CD4-positive, CD25-positive, alpha-beta regulatory T cell (primary cell): ENCODE results near the gene TUBGCP6. TPM values are rescaled to one million over a fixed set of nuclear protein-coding genes. Genes with fewer than 3 reads are reported as not detected.

Source experiments
- ATAC-seq, 2 donors: fragments of 150-1000 bp; cut with Tn5 transposase; one replicate each; pipeline ENCODE4 v1.10.0; 2021; ENCODE audit warnings: low read depth in 2 of 2, moderate number of reproducible peaks in 2 of 2, moderate library complexity in 1 of 2
- DNase-seq, 3 donors: peaks; one replicate each; pipeline versions ENCODE4 v3.0.0 to v3.0.0-alpha.2; 2012 to 2022; ENCODE audit warnings: mixed read lengths in 1 of 3
- H3K27ac ChIP-seq: one replicate; pipeline ENCODE4 v1.7.0; 2013; ENCODE audit warnings: mild to moderate bottlenecking, low read length; ENCODE audit not compliant: insufficient read depth, poor library complexity, severe bottlenecking
- H3K27me3 ChIP-seq: one replicate; pipeline ENCODE4 v1.7.0; 2013; ENCODE audit warnings: low read length; ENCODE audit not compliant: control insufficient read depth, insufficient read depth
- H3K36me3 ChIP-seq: one replicate; pipeline ENCODE4 v1.7.0; 2013; ENCODE audit warnings: mild to moderate bottlenecking, low read length, moderate library complexity; ENCODE audit not compliant: control insufficient read depth, insufficient read depth
- H3K4me1 ChIP-seq: 2 replicates; pipeline ENCODE4 v1.7.0; 2013; ENCODE audit warnings: mild to moderate bottlenecking, low read length; ENCODE audit not compliant: insufficient read depth, control insufficient read depth, poor library complexity, severe bottlenecking
- H3K4me3 ChIP-seq: one replicate; pipeline ENCODE4 v1.7.0; 2013; ENCODE audit warnings: low read depth, mild to moderate bottlenecking, low read length, moderate library complexity
- H3K9me3 ChIP-seq, 2 experiments: 1 replicate in 1 of 2; 2 replicates in 1 of 2; pipeline ENCODE4 v1.7.0; 2013; ENCODE audit warnings: low read length in 2 of 2, mild to moderate bottlenecking in 1 of 2, moderate library complexity in 1 of 2; ENCODE audit not compliant: control insufficient read depth in 2 of 2
- H3K27ac Mint-ChIP-seq, 3 donors: one replicate each; pipeline ENCODE4 v1.8.0; 2020 to 2022; ENCODE audit warnings: mild to moderate bottlenecking in 3 of 3, mixed read lengths in 3 of 3, moderate library complexity in 2 of 3
- H3K27me3 Mint-ChIP-seq: one replicate; pipeline ENCODE4 v1.8.0; 2022; ENCODE audit warnings: mild to moderate bottlenecking, mixed read lengths
- H3K36me3 Mint-ChIP-seq: one replicate; pipeline ENCODE4 v1.8.0; 2020; ENCODE audit warnings: mixed read lengths
- H3K4me1 Mint-ChIP-seq, 4 donors: one replicate each; pipeline ENCODE4 v1.8.0; 2020 to 2022; ENCODE audit warnings: mixed read lengths in 4 of 4, mild to moderate bottlenecking in 1 of 4
- H3K4me3 Mint-ChIP-seq, 4 donors: one replicate each; pipeline ENCODE4 v1.8.0; 2020 to 2022; ENCODE audit warnings: mild to moderate bottlenecking in 4 of 4, mixed read lengths in 4 of 4, moderate library complexity in 3 of 4
- H3K9me3 Mint-ChIP-seq, 7 donors: one replicate each; pipeline ENCODE4 v1.8.0; 2020 to 2022; ENCODE audit warnings: mixed read lengths in 7 of 7, mild to moderate bottlenecking in 3 of 7, moderate library complexity in 2 of 7
- polyA plus RNA-seq, 4 donors: library from polyadenylated mRNA; unstranded; fragments of 300-500 nt; fragmentation: Illumina TruSeq; gene quantifications; one replicate each; pipeline ENCODE4 v1.2.3, GENCODE V29; 2021
- total RNA-seq: library from RNA; stranded (reverse); gene quantifications from one replicate; pipeline ENCODE4 v1.2.3, GENCODE V29; 2022

Gene TUBGCP6, protein sequence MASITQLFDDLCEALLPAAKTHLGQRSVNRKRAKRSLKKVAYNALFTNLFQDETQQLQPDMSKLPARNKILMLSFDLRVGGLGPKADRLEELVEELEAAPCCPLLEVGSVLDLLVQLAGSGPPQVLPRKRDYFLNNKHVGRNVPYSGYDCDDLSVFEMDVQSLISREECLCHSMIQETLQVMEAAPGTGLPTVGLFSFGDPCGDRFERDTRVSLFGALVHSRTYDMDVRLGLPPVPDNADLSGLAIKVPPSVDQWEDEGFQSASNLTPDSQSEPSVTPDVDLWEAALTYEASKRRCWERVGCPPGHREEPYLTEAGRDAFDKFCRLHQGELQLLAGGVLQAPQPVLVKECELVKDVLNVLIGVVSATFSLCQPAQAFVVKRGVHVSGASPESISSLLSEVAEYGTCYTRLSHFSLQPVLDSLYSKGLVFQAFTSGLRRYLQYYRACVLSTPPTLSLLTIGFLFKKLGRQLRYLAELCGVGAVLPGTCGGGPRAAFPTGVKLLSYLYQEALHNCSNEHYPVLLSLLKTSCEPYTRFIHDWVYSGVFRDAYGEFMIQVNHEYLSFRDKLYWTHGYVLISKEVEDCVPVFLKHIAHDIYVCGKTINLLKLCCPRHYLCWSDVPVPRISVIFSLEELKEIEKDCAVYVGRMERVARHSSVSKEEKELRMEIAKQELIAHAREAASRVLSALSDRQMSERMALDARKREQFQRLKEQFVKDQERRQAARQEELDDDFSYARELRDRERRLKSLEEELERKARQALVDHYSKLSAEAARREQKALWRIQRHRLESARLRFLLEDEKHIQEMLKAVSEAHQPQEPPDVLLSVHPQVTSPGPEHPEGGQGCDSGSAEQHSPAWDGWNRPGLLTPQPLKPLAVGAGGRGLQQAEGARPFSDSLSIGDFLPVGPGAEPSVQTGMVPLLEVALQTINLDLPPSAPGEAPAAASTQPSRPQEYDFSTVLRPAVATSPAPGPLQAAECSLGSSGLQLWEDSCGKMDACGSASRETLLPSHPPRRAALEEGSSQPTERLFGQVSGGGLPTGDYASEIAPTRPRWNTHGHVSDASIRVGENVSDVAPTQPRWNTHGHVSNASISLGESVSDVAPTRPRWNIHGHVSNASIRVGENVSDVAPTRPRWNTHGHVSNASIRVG (N-terminal part only)
- total RNA-seq (132 TPM), polyA plus RNA-seq (10 to 100 TPM; 14.0 to 16.3 (median 14.2) TPM)

DNA sequence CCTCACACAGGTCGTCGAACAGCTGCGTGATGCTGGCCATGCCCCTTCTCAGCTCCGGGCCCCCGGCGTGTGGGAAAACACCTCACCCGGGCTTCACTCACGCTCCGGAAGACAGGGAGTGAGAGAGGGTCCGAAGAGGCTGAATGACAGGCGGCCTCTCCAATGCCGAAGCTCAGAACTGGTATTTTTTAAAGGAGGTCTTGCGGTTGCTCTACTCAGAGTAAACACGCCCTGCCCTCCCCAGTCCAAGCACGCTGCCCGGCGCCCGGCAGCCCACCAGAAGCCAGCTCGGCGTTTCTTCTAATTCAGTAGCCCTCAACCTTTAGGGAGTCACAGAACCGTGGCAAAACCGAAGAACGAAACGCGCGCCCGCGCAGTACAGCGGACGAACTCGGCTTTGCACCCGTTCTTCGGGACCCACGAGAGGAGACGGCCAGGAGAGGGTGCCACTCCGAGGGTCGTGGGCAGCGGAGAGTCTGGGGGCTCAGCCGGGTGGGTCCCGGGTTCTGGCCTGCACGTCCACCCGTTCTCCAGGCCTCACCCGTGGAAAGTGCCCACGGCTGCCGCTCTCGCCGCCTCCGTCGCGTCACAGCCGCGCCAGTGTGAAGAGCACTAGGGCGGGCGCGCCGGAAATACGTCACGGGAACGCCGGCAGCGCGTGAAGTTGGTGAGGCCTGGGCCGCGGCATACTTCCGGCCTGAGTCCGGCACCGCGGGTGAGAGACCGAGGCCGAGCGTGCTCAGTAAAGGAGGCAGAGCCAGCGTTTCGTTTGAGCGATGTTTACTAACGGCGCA lies at the start of gene TUBGCP6:
TSS of gene TUBGCP6 (minus strand) at position 604 of the 794 bp plus-strand sequence. CDS start at position 40, 564 bp downstream.
- Histone ChIP-seq H3K4me3 (peak within 1 kb of the TSS; percentile 87), H3K36me3 (peaks cover 10% of the 10 kb centered on the region), H3K27ac (peak within 1 kb of the TSS; percentile 96), H3K4me1 (peaks cover 70% of the 10 kb centered on the region), H3K9me3 (no peaks in the 10 kb centered on the region), H3K27me3 (no peaks in the 10 kb centered on the region)
- DNase-seq = peak; percentile 91 to 96 (median 92)
- peak within 1 kb of the TSS; percentile 93 to 100 (median 100) for H3K27ac Mint-ChIP-seq
- H3K4me3 Mint-ChIP-seq = peak within 1 kb of the TSS; percentile 91 to 100 (median 98)
- H3K4me1 Mint-ChIP-seq = peaks cover 10 to 58% (median 31%) of the 10 kb centered on the region in 4 donors
- H3K36me3 Mint-ChIP-seq = peaks cover 3% of the 10 kb centered on the region
- ATAC-seq = peak; percentile 81 to 86
- no peaks in the 10 kb centered on the region for H3K27me3 Mint-ChIP-seq
- H3K9me3 Mint-ChIP-seq = no peaks in the 10 kb centered on the region

DNA sequence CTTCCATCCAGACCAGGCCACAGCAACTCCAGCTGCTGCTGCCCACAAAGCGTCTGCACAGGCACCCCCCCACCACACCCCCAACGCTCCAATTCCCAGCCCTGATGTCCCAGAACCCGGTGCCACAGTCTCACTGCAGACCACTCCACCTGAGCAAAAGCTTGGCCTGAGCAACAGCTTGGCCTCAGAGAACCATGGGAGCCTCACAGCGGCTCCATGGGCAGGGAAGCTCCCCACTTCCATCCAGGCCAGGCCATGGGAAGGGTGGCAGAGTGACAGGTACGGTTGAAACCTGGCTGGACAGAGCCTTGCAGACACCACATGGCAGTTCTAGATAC lies 49.5 kb upstream of the TUBGCP6 start:
- DNase-seq = no peak
- Mint-ChIP-seq H3K4me3 (no peak overlapping the region), H3K9me3 (no peaks in the 10 kb centered on the region), H3K27ac (no peak overlapping the region), H3K27me3 (peaks cover 34% of the 10 kb centered on the region), H3K4me1 (peaks cover 0 to 9% (median 0%) of the 10 kb centered on the region in 4 donors), H3K36me3 (no peaks in the 10 kb centered on the region)
- H3K27me3 ChIP-seq = no peaks in the 10 kb centered on the region
- H3K27ac ChIP-seq = no peak overlapping the region
- H3K36me3 ChIP-seq = no peaks in the 10 kb centered on the region
- ATAC-seq = no peak
- no peak overlapping the region for H3K4me3 ChIP-seq
- H3K4me1 ChIP-seq = peaks cover under 1% of the 10 kb centered on the region
- no peaks in the 10 kb centered on the region for H3K9me3 ChIP-seq

DNA sequence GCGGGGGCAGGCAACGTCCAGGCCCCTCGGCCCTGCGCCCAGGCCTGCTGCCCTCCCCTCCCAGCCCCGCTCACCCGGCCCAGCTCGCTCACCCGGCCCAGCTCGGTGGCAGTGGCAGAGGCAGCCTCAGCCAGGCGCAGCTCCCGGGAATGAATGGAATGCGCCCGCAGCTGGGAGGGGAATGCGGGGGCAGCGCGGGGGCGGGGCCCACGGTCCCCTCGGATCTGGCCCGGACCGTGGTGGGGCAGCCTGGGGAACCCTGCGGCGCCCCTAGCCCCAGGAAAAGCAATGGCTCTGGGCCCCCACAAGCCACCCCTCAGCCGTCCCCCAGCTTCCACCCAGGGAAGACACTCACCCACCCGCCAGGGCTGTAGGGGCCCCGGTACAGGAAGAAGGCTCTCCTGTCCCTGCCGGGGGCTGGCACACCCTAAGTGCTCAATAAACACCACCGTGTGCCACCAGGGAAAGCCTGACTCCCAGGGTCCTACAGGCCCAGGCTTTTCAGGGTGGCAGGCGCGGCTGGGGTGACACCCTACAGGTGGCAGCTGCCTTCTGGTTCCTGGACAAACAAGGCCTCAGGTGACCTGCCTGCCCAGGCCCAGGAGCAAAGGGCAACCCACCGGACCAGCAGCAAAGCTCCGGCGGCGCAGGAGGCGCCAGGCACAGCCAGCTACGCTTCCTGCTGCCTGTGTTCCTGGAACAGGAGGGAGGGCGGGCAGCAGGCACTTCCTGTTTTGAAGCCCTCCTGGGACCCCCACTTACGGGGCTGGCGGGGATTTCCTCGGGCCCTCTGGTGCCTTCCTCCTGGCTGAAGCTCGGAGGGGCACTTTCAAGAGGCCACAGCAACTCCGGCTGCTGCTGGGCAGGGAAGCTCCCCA lies 48.9 kb upstream of the TUBGCP6 start:
- Mint-ChIP-seq H3K36me3 (no peaks in the 10 kb centered on the region), H3K9me3 (no peaks in the 10 kb centered on the region)

DNA sequence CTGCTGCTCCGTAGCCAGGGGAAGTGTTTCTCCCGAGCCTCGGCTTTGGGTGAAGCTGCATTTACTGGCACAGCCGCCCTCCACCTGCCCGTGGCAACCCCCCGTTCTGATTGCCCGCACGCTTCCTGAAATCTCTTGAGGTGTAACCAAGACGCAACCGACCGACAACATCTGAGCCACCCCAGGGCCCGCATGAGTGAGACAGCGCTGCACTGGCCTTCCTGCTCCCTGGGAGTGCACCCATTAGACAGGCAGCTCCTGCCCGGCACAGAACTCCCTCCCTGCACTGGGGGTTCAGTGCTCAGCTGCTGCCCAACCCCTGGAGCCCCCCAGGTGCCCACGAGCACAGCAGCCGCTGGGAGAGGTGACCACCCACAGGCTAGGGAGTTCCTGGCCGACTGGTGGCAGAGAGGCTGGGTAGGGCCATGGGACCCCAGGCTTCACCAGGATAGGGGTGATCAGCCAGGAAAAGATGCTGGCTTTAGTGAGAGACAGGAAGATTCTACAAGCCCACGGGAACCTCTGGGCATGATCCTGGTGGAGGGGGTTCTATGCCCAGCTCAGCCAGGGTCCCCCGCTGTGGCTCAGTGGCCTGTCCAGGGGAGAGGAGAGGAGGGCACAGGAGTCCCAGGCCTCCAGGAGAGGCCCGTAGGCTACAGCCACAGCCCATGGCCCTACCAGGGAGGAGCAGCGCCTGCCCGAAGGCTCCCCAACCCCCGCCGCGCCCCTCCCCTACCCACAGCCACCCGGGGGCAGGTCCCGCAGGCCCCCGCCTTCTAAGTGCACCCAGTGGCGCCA lies 48.0 kb upstream of the TUBGCP6 start:
- Mint-ChIP-seq H3K4me3 (peak overlapping the region in 2 of 4 donors; percentile 58 to 62), H3K27me3 (peaks cover 23% of the 10 kb centered on the region), H3K27ac (peak overlapping the region in 2 of 3 donors; percentile 47 to 83), H3K36me3 (no peaks in the 10 kb centered on the region), H3K9me3 (no peaks in the 10 kb centered on the region), H3K4me1 (peaks cover 0 to 6% (median 0%) of the 10 kb centered on the region in 4 donors)
- Histone ChIP-seq H3K36me3 (no peaks in the 10 kb centered on the region), H3K9me3 (no peaks in the 10 kb centered on the region), H3K27me3 (no peaks in the 10 kb centered on the region), H3K4me3 (no peak overlapping the region), H3K27ac (no peak overlapping the region), H3K4me1 (no peaks in the 10 kb centered on the region)
- peak in 1 of 3 donors; percentile 56 for DNase-seq
- ATAC-seq = peak in 1 of 2 donors; percentile 31

More for the DNA sequence above, 48.9 kb upstream of the TUBGCP6 start:
- Mint-ChIP-seq H3K27ac (no peak overlapping the region), H3K4me1 (peaks cover 0 to 8% (median 0%) of the 10 kb centered on the region in 4 donors), H3K4me3 (no peak overlapping the region), H3K27me3 (peaks cover 32% of the 10 kb centered on the region)
- peak; percentile 14 to 42 for ATAC-seq
- Histone ChIP-seq H3K4me1 (no peaks in the 10 kb centered on the region), H3K9me3 (no peaks in the 10 kb centered on the region), H3K4me3 (no peak overlapping the region), H3K27me3 (no peaks in the 10 kb centered on the region), H3K36me3 (no peaks in the 10 kb centered on the region), H3K27ac (no peak overlapping the region)
- peak in 1 of 3 donors; percentile 65 for DNase-seq

DNA sequence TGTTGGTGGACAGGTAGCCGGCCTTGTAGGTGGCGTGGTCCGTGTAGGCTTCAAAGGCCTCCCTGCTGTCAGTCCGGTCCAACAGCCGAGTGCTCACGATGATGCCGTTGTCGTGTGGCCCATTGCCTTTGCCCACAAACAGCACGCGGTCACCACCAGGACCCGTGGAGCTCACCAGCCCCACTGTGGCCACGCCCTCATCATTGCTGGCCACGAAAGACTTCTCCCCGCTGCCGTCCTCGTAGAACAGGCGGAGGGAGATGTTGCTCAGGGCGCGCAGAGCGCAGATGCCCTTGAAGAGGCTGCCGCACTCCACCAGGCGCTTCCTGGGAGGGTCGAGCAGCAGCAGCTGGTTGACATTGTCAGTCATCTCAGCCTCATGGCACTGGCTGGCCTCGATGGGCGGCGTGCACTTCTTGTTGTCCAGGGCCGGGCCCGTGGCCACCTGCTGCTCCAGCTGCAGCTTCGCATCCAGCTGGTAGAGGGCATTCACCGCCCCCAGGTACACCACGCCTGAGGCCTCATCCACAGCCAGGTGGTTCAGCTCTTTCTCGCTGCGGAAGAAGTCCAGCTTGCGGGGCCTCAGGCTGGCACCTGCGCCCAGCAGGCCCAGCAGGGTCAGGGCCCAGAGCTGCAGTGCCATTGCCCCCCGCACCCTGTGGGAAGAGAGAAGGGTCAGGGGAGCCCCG lies 45.3 kb upstream of the TUBGCP6 start:
- H3K27ac ChIP-seq = no peak overlapping the region
- no peaks in the 10 kb centered on the region for H3K27me3 ChIP-seq
- Mint-ChIP-seq H3K27ac (no peak overlapping the region), H3K9me3 (no peaks in the 10 kb centered on the region), H3K36me3 (no peaks in the 10 kb centered on the region), H3K4me1 (peaks cover 0 to 4% (median 0%) of the 10 kb centered on the region in 4 donors), H3K27me3 (peaks cover 15% of the 10 kb centered on the region), H3K4me3 (no peak overlapping the region)
- no peak for ATAC-seq
- no peak for DNase-seq
- no peak overlapping the region for H3K4me3 ChIP-seq
- H3K36me3 ChIP-seq = no peaks in the 10 kb centered on the region
- H3K9me3 ChIP-seq = no peaks in the 10 kb centered on the region
- H3K4me1 ChIP-seq = no peaks in the 10 kb centered on the region
